Measurements from ENCODE around the gene DCXR. TPM values are rescaled to one million over a fixed set of nuclear protein-coding genes. Genes with fewer than 3 reads are reported as not detected.

The DCXR gene
- total RNA-seq, 1 donor from 2014 or later = 49.9 TPM

- H3K9ac ChIP-seq (ENCODE audit: low read length) = no peak overlapping the region
- H4K20me1 ChIP-seq (ENCODE audit: insufficient read depth, low read length) = peaks cover 44% of the 10 kb centered on the region
- H3K36me3 ChIP-seq (ENCODE audit: insufficient read depth, low read length) = peaks cover 5% of the 10 kb centered on the region
- H3K4me2 ChIP-seq (ENCODE audit: low read length) = no peak overlapping the region
- H3K27ac ChIP-seq (ENCODE audit: low read depth, low read length) = no peak overlapping the region
- Mint-ChIP-seq H3K36me3 (ENCODE audit: low read depth, unreplicated experiment) (peaks cover 3% of the 10 kb centered on the region), H3K27ac (ENCODE audit: unreplicated experiment) (no peak overlapping the region), H3K4me1 (ENCODE audit: low read depth, unreplicated experiment) (no peaks in the 10 kb centered on the region), H3K4me3 (ENCODE audit: unreplicated experiment) (no peak overlapping the region), H3K27me3 (ENCODE audit: low read depth, unreplicated experiment) (no peaks in the 10 kb centered on the region), H3K9me3 (ENCODE audit: unreplicated experiment) (no peaks in the 10 kb centered on the region)
- no peaks in the 10 kb centered on the region for H3K9me3 ChIP-seq (ENCODE audit: insufficient read depth, low read depth, low read length)
- H3K4me3 ChIP-seq (ENCODE audit: insufficient read depth, low read depth, low read length) = no peak overlapping the region
- DNase-seq (ENCODE audit: low read depth) (no peak), FAIRE-seq (no peak)
- H3K79me2 ChIP-seq (ENCODE audit: insufficient read depth, low read length) = peaks cover 30% of the 10 kb centered on the region
- H3K27me3 ChIP-seq (ENCODE audit: insufficient read depth, low read length) = no peaks in the 10 kb centered on the region
- no peak overlapping the region for H2AFZ ChIP-seq (ENCODE audit: low read depth, low read length)
- TF ChIP-seq EZH2 (IDR thresholded peaks at IDR 0.05; ENCODE audit: insufficient read depth, low read length) = no peak
- no peak for TF ChIP-seq CTCF (IDR thresholded peaks at IDR 0.05; ENCODE audit: insufficient read depth, low read depth, low read length)
- H3K4me1 ChIP-seq (ENCODE audit: insufficient read depth, low read length) = peaks cover 12% of the 10 kb centered on the region
Measured at GRCh38 chr17:82062076-82062983, 24.8 kb upstream of the DCXR start.

- Histone ChIP-seq H3K9me3 (ENCODE audit: insufficient read depth, low read depth, low read length) (no peaks in the 10 kb centered on the region), H3K27ac (ENCODE audit: low read depth, low read length) (no peak overlapping the region), H3K9ac (ENCODE audit: low read length) (no peak overlapping the region), H3K4me1 (ENCODE audit: insufficient read depth, low read length) (peaks cover 12% of the 10 kb centered on the region), H3K27me3 (ENCODE audit: insufficient read depth, low read length) (no peaks in the 10 kb centered on the region), H3K36me3 (ENCODE audit: insufficient read depth, low read length) (peaks cover 5% of the 10 kb centered on the region), H2AFZ (ENCODE audit: low read depth, low read length) (no peak overlapping the region), H3K4me2 (ENCODE audit: low read length) (no peak overlapping the region), H4K20me1 (ENCODE audit: insufficient read depth, low read length) (peaks cover 48% of the 10 kb centered on the region), H3K79me2 (ENCODE audit: insufficient read depth, low read length) (peaks cover 29% of the 10 kb centered on the region), H3K4me3 (ENCODE audit: insufficient read depth, low read depth, low read length) (no peak overlapping the region)
- Mint-ChIP-seq H3K4me3 (ENCODE audit: unreplicated experiment) (no peak overlapping the region), H3K27me3 (ENCODE audit: low read depth, unreplicated experiment) (no peaks in the 10 kb centered on the region), H3K9me3 (ENCODE audit: unreplicated experiment) (no peaks in the 10 kb centered on the region), H3K27ac (ENCODE audit: unreplicated experiment) (no peak overlapping the region), H3K4me1 (ENCODE audit: low read depth, unreplicated experiment) (no peaks in the 10 kb centered on the region), H3K36me3 (ENCODE audit: low read depth, unreplicated experiment) (peaks cover 3% of the 10 kb centered on the region)
- FAIRE-seq (no peak), DNase-seq (ENCODE audit: low read depth) (no peak)
- no peak for TF ChIP-seq EZH2 (IDR thresholded peaks at IDR 0.05; ENCODE audit: insufficient read depth, low read length)
- TF ChIP-seq CTCF (IDR thresholded peaks at IDR 0.05; ENCODE audit: insufficient read depth, low read depth, low read length) = no peak
Measured at GRCh38 chr17:82061047-82061925, 23.8 kb upstream of the DCXR start.

Measured in astrocyte (in vitro differentiated cells and primary cell).